DND-41 (cell line): ENCODE measurements around the gene PHGDH.

Experiments used
- EZH2 ChIP-seq: IDR thresholded peaks from 3 replicates; pipeline ENCODE4 v1.6.1; 2012; ENCODE audit warnings: borderline replicate concordance, low read depth, mild to moderate bottlenecking, moderate library complexity, low read length, inconsistent platforms; ENCODE audit not compliant: severe bottlenecking
- TF ChIP-seq, protein P1 (sequence below): IDR thresholded peaks from 2 replicates; pipeline ENCODE4 v1.5.1; 2012; ENCODE audit warnings: borderline replicate concordance, low read length, moderate library complexity, mild to moderate bottlenecking; ENCODE audit not compliant: poor library complexity, severe bottlenecking; ENCODE audit errors: extremely low read depth

DNA sequence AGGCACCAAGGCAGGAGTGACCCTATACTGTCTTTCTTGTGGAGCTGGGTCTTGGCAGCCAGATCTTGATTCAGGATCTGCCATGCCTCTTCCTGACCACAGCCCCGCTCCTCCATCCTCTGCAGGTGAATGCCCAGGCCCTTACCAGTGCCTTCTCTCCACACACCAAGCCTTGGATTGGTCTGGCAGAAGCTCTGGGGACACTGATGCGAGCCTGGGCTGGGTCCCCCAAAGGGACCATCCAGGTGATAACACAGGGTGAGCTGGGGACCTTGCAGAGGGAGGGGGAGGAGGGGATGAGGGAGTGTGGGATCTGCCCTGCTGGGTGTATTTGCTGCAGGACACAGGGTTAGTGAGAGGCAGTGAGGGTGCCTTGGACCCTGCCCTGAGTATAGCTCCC lies 28.5 kb downstream of the PHGDH start:
- TF ChIP-seq, protein P1, sequence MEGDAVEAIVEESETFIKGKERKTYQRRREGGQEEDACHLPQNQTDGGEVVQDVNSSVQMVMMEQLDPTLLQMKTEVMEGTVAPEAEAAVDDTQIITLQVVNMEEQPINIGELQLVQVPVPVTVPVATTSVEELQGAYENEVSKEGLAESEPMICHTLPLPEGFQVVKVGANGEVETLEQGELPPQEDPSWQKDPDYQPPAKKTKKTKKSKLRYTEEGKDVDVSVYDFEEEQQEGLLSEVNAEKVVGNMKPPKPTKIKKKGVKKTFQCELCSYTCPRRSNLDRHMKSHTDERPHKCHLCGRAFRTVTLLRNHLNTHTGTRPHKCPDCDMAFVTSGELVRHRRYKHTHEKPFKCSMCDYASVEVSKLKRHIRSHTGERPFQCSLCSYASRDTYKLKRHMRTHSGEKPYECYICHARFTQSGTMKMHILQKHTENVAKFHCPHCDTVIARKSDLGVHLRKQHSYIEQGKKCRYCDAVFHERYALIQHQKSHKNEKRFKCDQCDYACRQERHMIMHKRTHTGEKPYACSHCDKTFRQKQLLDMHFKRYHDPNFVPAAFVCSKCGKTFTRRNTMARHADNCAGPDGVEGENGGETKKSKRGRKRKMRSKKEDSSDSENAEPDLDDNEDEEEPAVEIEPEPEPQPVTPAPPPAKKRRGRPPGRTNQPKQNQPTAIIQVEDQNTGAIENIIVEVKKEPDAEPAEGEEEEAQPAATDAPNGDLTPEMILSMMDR, result no peak
- TF ChIP-seq EZH2, result no peak
